Measurements from ENCODE around the gene LHPP.

- TF ChIP-seq CTCF (IDR thresholded peaks at IDR 0.05) (no peak), POLR2A (IDR thresholded peaks at IDR 0.05) (no peak)
These were observed 186.0 kb downstream of the LHPP start for GRCh38 chr10:124647421-124648130.
